ACC112 (cell line): Measurements from ENCODE around the gene ATE1.

Experiments used
- H2AFZ ChIP-seq: fragments of 200-600 bp; sonication (generic); one replicate; pipeline ENCODE4 v1.6.0; 2017; ENCODE audit warnings: antibody characterized with exemption, low read length; ENCODE audit not compliant: unreplicated experiment
- H3K27ac ChIP-seq: fragments of 200-600 bp; sonication (generic); 2 replicates; pipeline ENCODE4 v1.5.1; 2014; ENCODE audit warnings: low read depth, mild to moderate bottlenecking, antibody characterized with exemption, low read length, moderate library complexity
- H3K27me3 ChIP-seq: fragments of 200-600 bp; sonication (generic); 2 replicates; pipeline ENCODE4 v1.6.1; 2014; ENCODE audit warnings: mild to moderate bottlenecking, antibody characterized with exemption, low read length, moderate library complexity, mixed read lengths; ENCODE audit not compliant: insufficient read depth
- H3K36me3 ChIP-seq: fragments of 200-600 bp; sonication (generic); 2 replicates; pipeline ENCODE4 v1.6.1; 2016; ENCODE audit warnings: mild to moderate bottlenecking, antibody characterized with exemption, low read length, moderate library complexity, mixed read lengths; ENCODE audit not compliant: insufficient read depth
- H3K4me1 ChIP-seq: fragments of 200-600 bp; sonication (generic); one replicate; pipeline ENCODE4 v1.6.1; 2016; ENCODE audit warnings: low read length, mixed read lengths; ENCODE audit not compliant: insufficient read depth, unreplicated experiment, control insufficient read depth
- H3K4me3 ChIP-seq: fragments of 200-600 bp; sonication (generic); 2 replicates; pipeline ENCODE4 v1.5.1; 2014; ENCODE audit warnings: mild to moderate bottlenecking, low read depth, low read length
- H3K79me2 ChIP-seq: fragments of 200-600 bp; sonication (generic); one replicate; pipeline ENCODE4 v1.6.0; 2016; ENCODE audit warnings: low read length; ENCODE audit not compliant: control insufficient read depth, unreplicated experiment, insufficient read depth

ATE1 gene

DNA sequence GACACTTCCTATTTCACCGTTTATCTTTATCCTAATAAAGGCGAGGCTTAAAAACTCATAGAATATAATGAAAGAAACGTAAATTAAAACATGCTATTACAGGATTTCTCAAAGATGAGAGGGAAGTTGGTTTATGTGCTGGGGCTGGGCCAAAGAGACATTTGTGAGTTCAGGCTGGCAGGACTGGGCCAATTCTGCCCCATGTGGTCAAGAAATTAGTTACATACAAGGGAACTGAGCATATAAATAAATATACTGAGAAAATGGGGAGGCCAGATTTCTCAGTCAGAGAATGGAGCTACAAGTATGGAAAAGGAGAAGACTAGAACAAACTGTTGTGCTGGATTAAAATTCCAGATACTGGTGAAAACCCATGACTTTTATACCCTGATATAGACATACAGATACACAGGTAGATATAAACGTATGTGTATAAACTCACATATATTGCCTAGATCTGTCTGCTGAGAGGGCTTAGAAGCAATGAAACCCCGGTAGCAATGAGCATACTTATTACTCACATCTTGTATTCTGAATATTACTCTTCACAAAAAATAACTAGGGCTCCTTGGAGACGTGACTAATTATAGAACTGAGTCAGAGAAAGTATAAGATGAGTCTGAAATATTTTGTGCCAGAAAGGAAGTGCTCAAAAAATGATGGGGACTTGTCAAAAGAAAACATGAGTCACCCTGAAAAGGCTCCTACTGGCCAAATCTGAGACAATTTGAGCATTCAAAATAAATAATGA is 173.9 kb downstream of the ATE1 start:
- H3K27me3 ChIP-seq, result no peaks in the 10 kb centered on the region
- H2AFZ ChIP-seq, result no peak overlapping the region
- H3K36me3 ChIP-seq, result 0 out of 2 replicates have a peak, but pooled peaks cover 3% of the 10 kb centered on the region
- peaks cover 20% of the 10 kb centered on the region for H3K4me1 ChIP-seq
- peak overlapping the region; percentile 91 for H3K27ac ChIP-seq
- no peaks in the 10 kb centered on the region for H3K79me2 ChIP-seq
- peak overlapping the region; percentile 44 for H3K4me3 ChIP-seq

DNA sequence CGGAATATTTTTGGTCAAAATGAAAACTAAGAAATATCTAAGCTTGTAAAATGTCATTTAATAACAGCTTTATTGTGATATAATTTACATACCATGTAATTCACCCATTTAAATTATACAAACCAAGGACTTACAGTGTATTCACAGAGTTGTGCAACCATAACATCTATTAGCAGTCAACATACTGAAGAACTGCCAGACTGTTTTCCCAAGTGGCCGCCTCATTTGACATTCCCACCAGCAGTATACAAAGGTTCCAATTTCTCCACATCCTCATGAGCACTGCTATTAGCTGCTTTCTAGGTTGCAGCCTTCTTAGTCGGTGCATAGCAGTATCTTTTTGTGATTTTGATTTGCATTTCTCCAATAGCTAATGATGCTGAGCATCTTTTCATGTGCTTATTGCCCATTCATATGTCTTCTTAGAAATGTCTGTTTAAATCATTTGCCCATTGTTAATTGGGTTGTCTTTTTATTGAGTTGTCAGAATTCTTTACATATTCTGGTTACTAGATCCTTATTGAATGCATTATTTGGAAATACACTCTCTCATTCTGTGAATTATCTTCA is 176.6 kb downstream of the ATE1 start:
- H3K79me2 ChIP-seq, result no peaks in the 10 kb centered on the region
- H3K36me3 ChIP-seq, result no peaks in the 10 kb centered on the region
- H3K4me3 ChIP-seq, result no peak overlapping the region
- H3K27ac ChIP-seq, result no peak overlapping the region
- H3K4me1 ChIP-seq, result peaks cover 20% of the 10 kb centered on the region
- H2AFZ ChIP-seq, result no peak overlapping the region
- no peaks in the 10 kb centered on the region for H3K27me3 ChIP-seq

DNA sequence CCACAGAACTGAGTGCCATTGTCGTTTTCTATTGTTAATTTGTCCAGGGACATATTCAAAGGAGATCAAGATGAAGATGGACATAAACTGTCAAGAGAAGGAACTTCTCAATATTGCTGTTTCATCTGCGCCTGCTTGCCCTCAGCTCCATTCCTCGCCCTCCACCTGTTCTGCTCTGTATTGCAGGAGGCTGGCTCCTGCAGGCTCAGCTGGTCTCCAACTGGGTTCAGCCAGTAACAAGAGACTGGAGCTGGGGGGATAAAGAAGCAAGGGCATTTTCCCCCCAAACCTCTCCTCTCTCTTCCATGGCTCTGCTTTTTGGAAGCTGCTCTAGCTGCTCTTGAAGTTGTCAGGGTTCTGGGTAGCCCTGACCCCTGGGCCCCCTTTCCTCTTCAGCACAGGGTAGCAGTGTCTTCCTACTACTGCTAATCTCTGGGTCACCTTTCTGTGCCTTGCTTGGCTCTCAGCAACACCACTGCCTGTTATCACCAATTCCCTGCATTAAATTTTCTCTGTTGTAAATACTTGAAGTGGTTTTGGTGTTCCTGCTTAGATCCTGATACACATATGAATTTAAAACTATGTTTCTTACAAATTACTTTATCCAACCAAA is 180.6 kb downstream of the ATE1 start:
- Histone ChIP-seq H3K4me3 (no peak overlapping the region), H3K27ac (no peak overlapping the region), H3K27me3 (no peaks in the 10 kb centered on the region), H3K79me2 (no peaks in the 10 kb centered on the region), H3K36me3 (no peaks in the 10 kb centered on the region), H3K4me1 (no peaks in the 10 kb centered on the region), H2AFZ (no peak overlapping the region)

DNA sequence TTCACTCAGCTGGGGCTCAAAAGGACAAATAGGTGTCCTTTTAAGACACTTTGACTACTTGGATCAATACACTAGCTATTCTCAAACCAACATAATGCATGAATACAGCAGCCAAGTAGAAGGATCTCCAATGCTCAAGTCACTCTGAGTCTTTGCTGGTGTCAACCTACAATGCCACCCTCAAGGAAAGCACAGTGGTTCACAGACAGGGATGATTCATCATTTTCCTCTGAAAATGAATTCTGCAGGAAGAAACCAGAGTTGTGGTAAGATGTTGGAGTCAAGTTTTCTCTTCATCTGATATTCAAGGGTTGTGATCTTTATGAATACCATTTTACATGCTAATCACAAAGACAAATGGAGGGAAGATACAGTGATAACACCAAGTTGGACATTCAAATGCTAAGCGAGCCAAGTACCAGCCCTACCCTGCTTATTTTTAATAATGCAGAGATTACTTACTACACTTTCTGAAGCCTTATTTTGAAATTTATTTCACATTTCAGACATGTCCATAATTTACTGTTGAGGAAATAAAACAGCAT is 186.5 kb downstream of the ATE1 start:
- Histone ChIP-seq H3K27me3 (peaks cover 9% of the 10 kb centered on the region; the same call in 1 of the 2 replicates), H3K27ac (no peak overlapping the region), H3K4me3 (no peak overlapping the region), H3K36me3 (no peaks in the 10 kb centered on the region), H2AFZ (no peak overlapping the region), H3K4me1 (no peaks in the 10 kb centered on the region), H3K79me2 (no peaks in the 10 kb centered on the region)

DNA sequence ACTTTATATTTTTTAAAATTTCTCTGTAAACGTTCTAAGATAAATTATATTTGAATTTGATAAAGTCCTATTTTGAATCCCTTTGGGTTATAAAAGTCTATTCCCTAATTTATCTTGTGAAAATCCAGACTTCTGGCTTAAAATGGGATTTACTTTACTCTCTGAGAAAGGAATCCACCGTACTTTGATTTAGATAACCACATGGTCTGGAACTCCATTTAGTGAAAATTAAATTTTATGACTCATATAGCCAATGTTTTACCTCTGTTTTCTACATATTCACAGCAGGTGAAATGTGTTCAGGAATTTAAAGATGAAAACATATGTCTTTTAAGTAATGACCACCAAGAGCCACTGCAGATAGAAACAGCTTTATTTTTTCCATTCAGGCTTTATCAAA is 187.8 kb downstream of the ATE1 start:
- Histone ChIP-seq H3K4me3 (no peak overlapping the region), H3K79me2 (no peaks in the 10 kb centered on the region), H2AFZ (no peak overlapping the region), H3K4me1 (no peaks in the 10 kb centered on the region), H3K27me3 (peaks cover 22% of the 10 kb centered on the region), H3K36me3 (no peaks in the 10 kb centered on the region), H3K27ac (no peak overlapping the region)

DNA sequence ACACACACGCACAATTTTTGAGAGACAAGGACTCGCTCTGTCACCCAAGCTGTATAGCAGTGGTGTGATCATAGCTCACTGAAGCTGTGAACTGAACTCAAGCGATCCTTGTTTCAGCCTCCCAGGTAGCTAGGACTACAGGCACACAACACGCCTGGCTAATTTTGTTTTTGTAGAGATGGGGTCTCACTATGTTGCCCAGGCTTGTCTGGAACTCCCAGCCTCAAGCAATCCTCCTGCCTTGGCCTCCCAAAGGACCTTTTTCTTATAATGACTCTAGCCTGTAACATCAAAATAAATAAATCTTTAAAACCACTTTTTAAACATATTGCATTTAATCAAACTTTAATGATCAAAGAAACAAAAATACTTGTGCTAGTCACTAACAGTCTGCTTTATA is 188.7 kb downstream of the ATE1 start:
- Histone ChIP-seq H3K4me1 (no peaks in the 10 kb centered on the region), H2AFZ (no peak overlapping the region), H3K27ac (no peak overlapping the region), H3K36me3 (no peaks in the 10 kb centered on the region), H3K79me2 (no peaks in the 10 kb centered on the region), H3K27me3 (peaks cover 26% of the 10 kb centered on the region), H3K4me3 (no peak overlapping the region)

DNA sequence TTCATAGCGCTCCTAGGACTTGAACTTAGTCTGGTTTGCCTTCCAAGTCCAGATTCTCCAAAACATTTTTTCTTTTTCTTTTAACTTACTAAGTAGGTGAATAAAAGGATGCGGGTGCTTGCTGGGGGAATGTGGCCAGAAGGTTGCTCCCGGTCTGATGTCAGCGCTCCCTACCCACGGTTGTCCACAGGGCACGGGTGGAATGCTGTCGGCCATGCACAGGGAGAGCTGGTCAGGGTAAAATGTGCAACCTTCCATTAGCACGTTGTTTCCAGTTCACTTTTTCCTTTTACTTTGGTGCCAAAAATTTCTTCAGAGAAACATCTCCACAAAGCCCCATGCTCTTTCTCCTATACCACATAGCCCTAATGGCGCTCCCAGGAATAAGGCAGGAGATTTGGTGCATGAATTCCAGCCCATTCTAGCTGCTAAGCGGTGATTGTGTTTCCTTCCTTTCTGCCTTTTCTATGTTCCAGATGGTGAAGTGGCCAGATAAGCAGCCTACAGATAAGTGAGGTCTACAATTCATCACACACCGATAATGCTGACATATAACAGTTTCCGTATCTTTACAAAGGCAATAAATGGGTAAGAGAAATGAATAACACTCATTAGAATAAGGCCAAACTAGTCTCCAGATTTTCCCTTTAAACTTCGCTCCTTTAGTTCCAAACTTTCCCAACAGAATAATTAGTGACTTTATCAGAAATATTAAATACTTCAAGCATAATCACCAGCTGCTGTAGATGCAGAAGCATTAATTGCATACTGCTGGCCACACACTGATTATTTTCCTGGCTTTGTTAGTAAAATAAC is 191.3 kb downstream of the ATE1 start:
- H3K4me3 ChIP-seq, result no peak overlapping the region
- H3K27me3 ChIP-seq, result peaks cover 26% of the 10 kb centered on the region

DNA sequence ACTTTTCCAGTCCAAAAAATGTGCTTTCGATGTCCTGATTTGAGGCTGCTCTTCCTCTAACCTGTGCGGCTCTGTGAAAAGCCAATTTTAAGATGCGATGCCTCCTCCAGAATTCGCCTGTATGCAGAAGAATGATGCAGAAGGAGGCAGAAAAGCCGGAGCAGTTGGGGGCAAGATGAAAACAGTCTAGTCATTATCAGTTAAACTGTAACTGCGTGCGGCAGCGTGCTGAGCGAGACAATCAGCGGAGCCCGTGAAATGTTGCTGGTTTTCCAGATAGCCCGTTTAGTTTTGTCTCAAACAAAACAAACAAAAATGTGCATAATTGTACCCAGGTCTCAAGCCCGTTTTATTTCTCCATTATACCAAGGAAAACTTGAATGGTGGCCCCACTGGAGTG is 192.6 kb downstream of the ATE1 start:
- H3K36me3 ChIP-seq, result no peaks in the 10 kb centered on the region
- no peaks in the 10 kb centered on the region for H3K79me2 ChIP-seq
- H3K4me1 ChIP-seq, result no peaks in the 10 kb centered on the region
- peaks cover 26% of the 10 kb centered on the region for H3K27me3 ChIP-seq
- no peak overlapping the region for H3K27ac ChIP-seq
- no peak overlapping the region for H2AFZ ChIP-seq
- H3K4me3 ChIP-seq, result no peak overlapping the region

More for the DNA sequence above, 191.3 kb downstream of the ATE1 start:
- Histone ChIP-seq H3K4me1 (no peaks in the 10 kb centered on the region), H3K27ac (no peak overlapping the region), H3K36me3 (no peaks in the 10 kb centered on the region), H2AFZ (no peak overlapping the region), H3K79me2 (no peaks in the 10 kb centered on the region)

DNA sequence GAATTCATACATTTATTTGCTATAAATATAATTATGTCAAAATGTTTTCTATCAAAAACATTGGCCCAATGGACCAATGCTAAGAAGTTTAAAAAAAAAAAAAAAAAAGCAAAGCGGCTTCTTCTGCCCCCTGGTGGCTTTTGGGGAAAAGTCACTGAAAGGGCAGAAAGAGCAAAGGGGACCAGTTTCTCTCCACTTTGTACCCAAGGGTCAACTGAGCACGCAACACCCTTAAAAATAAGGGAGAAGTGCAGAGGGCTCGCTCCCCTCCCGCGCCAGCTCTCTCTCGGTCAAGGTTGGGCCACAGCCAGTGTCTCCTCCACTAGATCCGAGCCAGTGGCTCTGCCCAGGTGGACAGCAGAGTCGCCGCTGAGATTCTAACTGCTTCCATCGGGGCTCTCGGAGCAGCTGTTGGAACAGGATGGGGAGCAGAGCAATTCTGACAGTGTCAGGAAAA is 193.2 kb downstream of the ATE1 start:
- no peak overlapping the region for H3K27ac ChIP-seq
- no peaks in the 10 kb centered on the region for H3K36me3 ChIP-seq
- H3K4me3 ChIP-seq, result peak overlapping the region; percentile 45; the same call in 1 of the 2 replicates
- no peaks in the 10 kb centered on the region for H3K4me1 ChIP-seq
- H3K27me3 ChIP-seq, result peaks cover 26% of the 10 kb centered on the region
- no peaks in the 10 kb centered on the region for H3K79me2 ChIP-seq
- H2AFZ ChIP-seq, result no peak overlapping the region
